Caco-2 (cell line): ENCODE results near the gene PLEKHS1. TPM values are rescaled to one million over a fixed set of nuclear protein-coding genes. Genes with fewer than 3 reads are reported as not detected.

Source experiments
- BruUV-seq: library from RNA; stranded (reverse); fragments of 400-500 nt; replicated peaks from 2 replicates; lab custom pipeline; 2021; lab: Mats Ljungman, UMichigan
- CTCF ChIA-PET: fragments of 300-600 bp; sonication (Branson Sonifier 250); formaldehyde crosslinking; loops from one replicate; lab custom pipeline; 2022; ENCODE audit warnings: antibody characterized with exemption; lab: Charles Lee
- POLR2A ChIA-PET: fragments of 300-600 bp; sonication (Branson Sonifier 250); formaldehyde crosslinking; loops from one replicate; lab custom pipeline; 2022; ENCODE audit warnings: antibody characterized with exemption; lab: Charles Lee
- DNase-seq, 2 experiments: peaks; one replicate each; pipeline versions ENCODE4 v3.0.0 to v3.0.0-alpha.2; 2020 to 2022
- H3K27me3 ChIP-seq: replicated peaks from 2 replicates; pipeline ENCODE4 v1.6.0; 2011; ENCODE audit warnings: low read length; ENCODE audit not compliant: control insufficient read depth, insufficient read depth
- H3K36me3 ChIP-seq: 2 replicates; pipeline ENCODE4 v1.5.1; 2011; ENCODE audit warnings: low read length; ENCODE audit not compliant: control insufficient read depth, insufficient read depth
- H3K4me1 ChIP-seq: fragments of 250-450 bp; sonication (Bioruptor Pico); 2 replicates; pipeline ENCODE4 v1.5.1; 2020; ENCODE audit warnings: mild to moderate bottlenecking
- H3K4me3 ChIP-seq: 2 replicates; pipeline ENCODE4 v1.5.1; 2011; ENCODE audit warnings: low read depth, mild to moderate bottlenecking, control low read depth, low read length
- H3K9me3 ChIP-seq: fragments of 250-450 bp; sonication (Bioruptor Pico); 2 replicates; pipeline ENCODE4 v1.5.1; 2020; ENCODE audit warnings: mild to moderate bottlenecking, moderate library complexity
- H3K27ac Mint-ChIP-seq: one replicate; pipeline ENCODE4 v1.8.0; 2022; ENCODE audit warnings: mixed read lengths; ENCODE audit not compliant: unreplicated experiment
- H3K27me3 Mint-ChIP-seq: one replicate; pipeline ENCODE4 v1.8.0; 2022; ENCODE audit warnings: mixed read lengths; ENCODE audit not compliant: insufficient read depth, unreplicated experiment
- H3K36me3 Mint-ChIP-seq: one replicate; pipeline ENCODE4 v1.8.0; 2022; ENCODE audit warnings: mild to moderate bottlenecking, mixed read lengths; ENCODE audit not compliant: insufficient read depth, unreplicated experiment
- H3K4me1 Mint-ChIP-seq: one replicate; pipeline ENCODE4 v1.8.0; 2022; ENCODE audit warnings: low read depth, mixed read lengths; ENCODE audit not compliant: unreplicated experiment
- H3K4me3 Mint-ChIP-seq: one replicate; pipeline ENCODE4 v1.8.0; 2022; ENCODE audit warnings: mild to moderate bottlenecking, moderate library complexity, mixed read lengths; ENCODE audit not compliant: unreplicated experiment
- H3K9me3 Mint-ChIP-seq: one replicate; pipeline ENCODE4 v1.8.0; 2022; ENCODE audit warnings: mixed read lengths; ENCODE audit not compliant: unreplicated experiment
- intact Hi-C: fragments of 100-400 bp; cut with micrococcal nuclease; formaldehyde crosslinking; loops from one replicate; pipeline ENCODE4 v1.10.0; 2022; ENCODE audit not compliant: unreplicated experiment
- total RNA-seq: library from RNA; stranded (reverse); gene quantifications from 2 replicates; pipeline ENCODE4 v1.2.3, GENCODE V29; 2022
- TF ChIP-seq, protein P1 (sequence below), 2 experiments: fragments of 200-600 bp in 1 of 2; IDR thresholded peaks; 1 replicate in 1 of 2; 2 replicates in 1 of 2; pipeline versions ENCODE4 v1.5.1 to v1.8.0; 2011 to 2022; ENCODE audit warnings: antibody characterized with exemption in 1 of 2, control low read depth in 1 of 2, inconsistent platforms in 1 of 2, low read depth in 1 of 2, low read length in 1 of 2, mild to moderate bottlenecking in 1 of 2, moderate library complexity in 1 of 2; ENCODE audit not compliant: insufficient read depth in 1 of 2, severe bottlenecking in 1 of 2, unreplicated experiment in 1 of 2

PLEKHS1 gene
- total RNA-seq, 1 experiment from 2014 or later: not detected

DNA sequence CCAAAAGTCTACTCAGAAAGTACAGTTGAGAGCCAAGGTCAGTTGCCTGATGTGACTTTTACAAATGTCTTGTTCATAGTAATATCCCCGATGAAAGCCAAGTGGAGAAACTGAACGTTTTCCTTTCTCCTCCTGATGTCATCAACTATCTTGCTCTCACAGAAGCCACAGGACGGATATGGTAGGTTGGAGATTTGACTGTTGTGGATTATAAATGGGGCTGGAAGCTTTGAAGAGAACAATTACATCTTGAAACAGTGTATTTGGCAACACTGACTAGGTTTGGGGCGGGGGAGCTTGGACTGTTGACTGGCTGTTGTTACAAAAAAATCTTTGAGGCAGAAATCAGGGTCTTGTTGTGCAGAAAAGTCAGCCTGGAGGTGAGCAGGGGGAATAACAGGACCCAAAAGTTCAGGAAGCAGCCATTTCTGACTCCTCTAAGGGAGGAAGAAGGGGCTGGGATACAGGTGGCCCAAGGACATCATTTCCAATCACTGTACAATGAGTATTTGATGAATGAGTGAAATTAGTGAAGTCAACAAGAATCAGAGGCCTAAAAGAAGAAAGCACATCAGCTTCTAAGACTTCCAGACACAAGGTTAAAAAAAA lies 24.3 kb downstream of the PLEKHS1 start:
- Mint-ChIP-seq H3K4me3 (no peak overlapping the region), H3K27ac (no peak overlapping the region), H3K27me3 (no peaks in the 10 kb centered on the region), H3K9me3 (no peaks in the 10 kb centered on the region), H3K4me1 (no peaks in the 10 kb centered on the region), H3K36me3 (no peaks in the 10 kb centered on the region)
- intact Hi-C loops: no loop called here
- no peaks in the 10 kb centered on the region for H3K4me1 ChIP-seq
- BruUV-seq: no TSS peak
- TF ChIP-seq, protein P1, sequence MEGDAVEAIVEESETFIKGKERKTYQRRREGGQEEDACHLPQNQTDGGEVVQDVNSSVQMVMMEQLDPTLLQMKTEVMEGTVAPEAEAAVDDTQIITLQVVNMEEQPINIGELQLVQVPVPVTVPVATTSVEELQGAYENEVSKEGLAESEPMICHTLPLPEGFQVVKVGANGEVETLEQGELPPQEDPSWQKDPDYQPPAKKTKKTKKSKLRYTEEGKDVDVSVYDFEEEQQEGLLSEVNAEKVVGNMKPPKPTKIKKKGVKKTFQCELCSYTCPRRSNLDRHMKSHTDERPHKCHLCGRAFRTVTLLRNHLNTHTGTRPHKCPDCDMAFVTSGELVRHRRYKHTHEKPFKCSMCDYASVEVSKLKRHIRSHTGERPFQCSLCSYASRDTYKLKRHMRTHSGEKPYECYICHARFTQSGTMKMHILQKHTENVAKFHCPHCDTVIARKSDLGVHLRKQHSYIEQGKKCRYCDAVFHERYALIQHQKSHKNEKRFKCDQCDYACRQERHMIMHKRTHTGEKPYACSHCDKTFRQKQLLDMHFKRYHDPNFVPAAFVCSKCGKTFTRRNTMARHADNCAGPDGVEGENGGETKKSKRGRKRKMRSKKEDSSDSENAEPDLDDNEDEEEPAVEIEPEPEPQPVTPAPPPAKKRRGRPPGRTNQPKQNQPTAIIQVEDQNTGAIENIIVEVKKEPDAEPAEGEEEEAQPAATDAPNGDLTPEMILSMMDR (IDR thresholded peaks at IDR 0.05; ENCODE audit: insufficient read depth in 1 of 2, low read depth in 1 of 2, low read length in 1 of 2, severe bottlenecking in 1 of 2, unreplicated experiment in 1 of 2): no peak
- no peaks in the 10 kb centered on the region for H3K9me3 ChIP-seq
- POLR2A ChIA-PET: no interaction called here
- H3K27me3 ChIP-seq: no peaks in the 10 kb centered on the region
- CTCF ChIA-PET: no interaction called here
- DNase-seq: no peak
- no peaks in the 10 kb centered on the region for H3K36me3 ChIP-seq
- no peak overlapping the region for H3K4me3 ChIP-seq

DNA sequence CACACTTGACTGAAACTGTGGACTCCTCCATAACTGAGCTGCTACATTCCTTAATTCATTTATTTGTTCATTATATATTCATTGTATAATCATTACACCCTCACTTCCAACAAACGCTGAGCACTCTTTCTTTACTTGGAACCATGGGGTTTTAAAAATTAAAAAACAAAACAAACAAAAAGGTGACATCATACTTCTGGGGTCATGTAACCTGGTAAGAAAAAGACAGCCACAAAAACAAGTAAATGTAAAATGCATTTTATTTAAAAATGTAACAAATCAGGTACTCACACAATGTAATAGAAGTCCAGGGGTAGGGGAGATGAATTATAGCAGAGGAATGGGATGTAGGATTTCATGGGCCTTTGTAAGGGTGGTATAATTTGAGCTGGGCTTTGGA lies 25.1 kb downstream of the PLEKHS1 start:
- CTCF ChIA-PET: no interaction called here
- no peak for DNase-seq
- H3K27me3 ChIP-seq: no peaks in the 10 kb centered on the region
- H3K9me3 ChIP-seq: no peaks in the 10 kb centered on the region
- H3K27ac Mint-ChIP-seq: no peak overlapping the region
- POLR2A ChIA-PET: no interaction called here
- no peaks in the 10 kb centered on the region for H3K27me3 Mint-ChIP-seq
- H3K4me3 Mint-ChIP-seq: no peak overlapping the region
- intact Hi-C loops: no loop called here
- no peaks in the 10 kb centered on the region for H3K9me3 Mint-ChIP-seq
- H3K4me1 ChIP-seq: no peaks in the 10 kb centered on the region
- no peak overlapping the region for H3K4me3 ChIP-seq
- BruUV-seq: no TSS peak
- TF ChIP-seq, protein P1 (IDR thresholded peaks at IDR 0.05; ENCODE audit: insufficient read depth in 1 of 2, low read depth in 1 of 2, low read length in 1 of 2, severe bottlenecking in 1 of 2, unreplicated experiment in 1 of 2): no peak
- no peaks in the 10 kb centered on the region for H3K4me1 Mint-ChIP-seq
- no peaks in the 10 kb centered on the region for H3K36me3 Mint-ChIP-seq
- H3K36me3 ChIP-seq: no peaks in the 10 kb centered on the region

DNA sequence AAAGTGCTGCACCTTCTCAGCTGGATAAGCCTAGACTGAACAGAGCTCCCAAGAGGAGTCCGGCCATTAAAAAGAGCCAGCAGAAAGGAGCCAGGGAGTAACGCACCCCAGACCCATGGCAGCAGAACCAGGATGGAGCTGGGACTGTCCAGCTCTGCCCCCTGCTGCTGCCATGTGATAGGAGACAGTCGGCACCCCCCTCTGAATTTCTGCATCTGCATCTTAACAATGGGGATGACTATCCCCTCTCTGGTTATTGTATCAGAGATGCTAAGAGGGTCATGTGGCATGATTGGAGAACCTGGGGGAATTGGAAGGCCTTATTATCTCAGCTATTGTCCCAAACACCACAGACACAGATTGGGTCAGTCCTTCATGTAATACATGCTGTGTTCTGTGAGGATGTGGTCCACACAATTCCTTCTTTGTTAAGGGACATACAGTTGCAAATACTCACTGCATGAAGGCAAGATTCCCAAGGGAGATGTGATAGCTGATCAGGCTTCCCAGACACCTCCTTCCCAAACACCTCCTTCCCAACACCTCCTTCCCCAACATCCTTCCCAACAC lies 29.3 kb downstream of the PLEKHS1 start:
- H3K27me3 ChIP-seq: no peaks in the 10 kb centered on the region
- no peaks in the 10 kb centered on the region for H3K9me3 ChIP-seq
- H3K4me3 Mint-ChIP-seq: no peak overlapping the region
- H3K36me3 Mint-ChIP-seq: no peaks in the 10 kb centered on the region
- ChIA-PET CTCF (interaction anchor here (0.6 to 1.3 kb wide), 2 partner anchors 43 to 45 kb away, joined by 3 to 5 read pairs; no protein-coding TSS in a partner anchor), POLR2A (no interaction called here)
- intact Hi-C loops: loop anchor here (1.0 kb wide), 2 partner anchors 44 to 75 kb away; no protein-coding TSS in a partner anchor
- H3K36me3 ChIP-seq: no peaks in the 10 kb centered on the region
- no peaks in the 10 kb centered on the region for H3K9me3 Mint-ChIP-seq
- DNase-seq: peak in 1 of 2 experiments; percentile 40
- H3K27ac Mint-ChIP-seq: no peak overlapping the region
- BruUV-seq: no TSS peak
- no peaks in the 10 kb centered on the region for H3K4me1 ChIP-seq
- no peaks in the 10 kb centered on the region for H3K4me1 Mint-ChIP-seq
- no peaks in the 10 kb centered on the region for H3K27me3 Mint-ChIP-seq
- H3K4me3 ChIP-seq: no peak overlapping the region
- TF ChIP-seq, protein P1 (IDR thresholded peaks at IDR 0.05; ENCODE audit: insufficient read depth in 1 of 2, low read depth in 1 of 2, low read length in 1 of 2, severe bottlenecking in 1 of 2, unreplicated experiment in 1 of 2): peak; percentile 24 to 44
